ENCODE results near the gene PDGFC. TPM values are rescaled to one million over a fixed set of nuclear protein-coding genes. Genes with fewer than 3 reads are reported as not detected.

The PDGFC gene, protein sequence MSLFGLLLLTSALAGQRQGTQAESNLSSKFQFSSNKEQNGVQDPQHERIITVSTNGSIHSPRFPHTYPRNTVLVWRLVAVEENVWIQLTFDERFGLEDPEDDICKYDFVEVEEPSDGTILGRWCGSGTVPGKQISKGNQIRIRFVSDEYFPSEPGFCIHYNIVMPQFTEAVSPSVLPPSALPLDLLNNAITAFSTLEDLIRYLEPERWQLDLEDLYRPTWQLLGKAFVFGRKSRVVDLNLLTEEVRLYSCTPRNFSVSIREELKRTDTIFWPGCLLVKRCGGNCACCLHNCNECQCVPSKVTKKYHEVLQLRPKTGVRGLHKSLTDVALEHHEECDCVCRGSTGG
- 22.4 and 70.4 TPM in 2 replicates for total RNA-seq

DNA sequence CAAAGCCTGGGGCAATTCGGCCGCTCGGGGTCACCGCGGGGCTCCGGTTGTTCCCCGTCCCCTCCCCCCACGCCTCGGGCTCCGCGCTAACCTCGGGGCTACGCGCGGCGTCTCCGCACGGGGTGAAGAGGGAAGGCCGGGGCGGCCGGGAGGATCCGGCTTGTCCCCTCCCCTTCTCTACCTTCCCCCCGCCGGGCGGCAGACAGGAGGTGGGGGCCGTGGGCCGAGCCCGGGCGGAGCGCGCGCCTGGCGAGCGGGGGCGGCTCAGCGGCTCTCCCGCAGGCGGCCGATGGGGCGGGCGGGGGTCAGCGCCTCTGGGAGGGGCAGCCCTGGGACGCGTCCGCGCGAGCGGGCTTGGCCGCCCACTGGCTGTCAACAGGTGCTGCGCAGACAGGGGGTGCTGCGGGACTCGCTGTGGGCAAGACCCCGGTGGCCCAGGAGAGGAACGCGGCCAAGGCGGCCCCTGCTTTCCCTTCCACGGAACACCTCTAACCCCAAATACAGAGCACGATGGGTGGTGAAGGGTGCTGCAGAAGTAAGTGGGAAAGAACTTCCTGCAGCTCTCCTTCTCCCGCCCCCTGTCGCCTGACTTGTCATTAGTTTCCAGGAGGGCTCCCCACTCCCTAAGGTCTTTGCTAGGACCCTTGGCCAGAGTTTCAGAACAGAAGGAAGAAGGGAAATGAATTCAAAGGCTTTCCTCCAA lies at the start of gene PDGFC:
Gene PDGFC (minus strand): TSS at position 124 of the 703 bp plus-strand sequence. CDS start 896 bp downstream, outside the sequence.

Small RNA genes lying within 50 kb of the gene (small RNA-seq; reads per million reads assigned to genes)
- not detected for gene AC092608.2

Other genes with a start within 250 kb of the PDGFC start
- gene GLRB, start 104.4 kb upstream of the PDGFC start, total RNA-seq: 1.5 and 4.1 TPM in 2 replicates
- gene GRIA2, start 248.9 kb upstream of the PDGFC start, total RNA-seq: not detected in 2 replicates